ENCODE measurements around the gene SNX32. TPM values are rescaled to one million over a fixed set of nuclear protein-coding genes. Genes with fewer than 3 reads are reported as not detected.
"Not testable (repeated sequence)": the region's sequence is repeated elsewhere in the genome, so short reads cannot be mapped to it uniquely, and the experiment has no call there.

Gene SNX32
- total RNA-seq, 1 experiment from 2014 or later: 0.69 TPM

GRCh38 chr11:65883058-65883761 lies 49.4 kb downstream of the SNX32 start:
- DNase-seq (ENCODE audit: low read depth): no peak

GRCh38 chr11:65883786-65884715 lies 50.3 kb downstream of the SNX32 start:
- DNase-seq (ENCODE audit: low read depth): no peak

DNA sequence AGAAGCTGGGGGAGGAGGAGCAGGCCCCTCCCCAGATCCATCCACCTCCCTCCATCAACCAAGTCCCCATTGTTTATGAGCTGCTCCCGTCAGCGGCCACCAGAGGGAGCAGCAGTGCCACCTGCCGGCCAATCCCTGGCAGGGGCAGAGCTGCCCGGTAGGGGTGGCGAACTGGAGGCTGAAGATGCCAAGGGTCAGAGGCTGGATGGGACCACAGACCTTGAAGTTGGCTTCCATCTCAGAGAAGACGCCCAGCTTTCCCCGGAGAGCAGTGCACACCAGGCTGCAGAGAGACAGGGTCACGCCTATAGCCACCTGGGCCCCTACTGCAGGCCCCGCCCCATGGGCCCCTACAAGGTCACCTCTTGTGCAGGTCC lies 50.9 kb downstream of the SNX32 start:
- DNase-seq (ENCODE audit: low read depth): peak; percentile 67

DNA sequence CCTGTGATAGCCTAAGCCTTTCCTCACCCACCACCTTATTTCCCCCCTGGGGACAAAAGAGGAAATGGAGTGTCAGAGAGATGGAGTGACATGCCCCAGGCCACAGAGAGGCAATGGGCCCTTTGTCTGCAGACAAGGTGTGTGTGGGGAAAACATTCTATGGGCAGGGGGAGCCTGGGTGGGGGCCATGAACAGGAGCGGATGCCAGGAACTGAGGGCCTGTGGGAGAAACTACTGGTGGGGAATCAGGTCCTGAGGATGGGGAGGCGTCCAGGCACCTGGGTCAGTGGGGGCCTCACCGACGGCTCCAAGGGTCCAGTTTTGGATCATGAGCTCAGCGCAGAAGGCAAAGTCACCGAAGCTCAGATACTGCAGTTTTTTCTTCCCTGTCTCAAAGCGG lies 51.5 kb downstream of the SNX32 start:
- no peak for DNase-seq (ENCODE audit: low read depth)

- DNase-seq (ENCODE audit: low read depth): no peak
These were observed 52.2 kb downstream of the SNX32 start for GRCh38 chr11:65885808-65886536.

- DNase-seq (ENCODE audit: low read depth): no peak
These were observed 53.3 kb downstream of the SNX32 start for GRCh38 chr11:65886826-65887722.

- DNase-seq (ENCODE audit: low read depth): no peak
These were observed 54.0 kb downstream of the SNX32 start for GRCh38 chr11:65887723-65888162.

DNA sequence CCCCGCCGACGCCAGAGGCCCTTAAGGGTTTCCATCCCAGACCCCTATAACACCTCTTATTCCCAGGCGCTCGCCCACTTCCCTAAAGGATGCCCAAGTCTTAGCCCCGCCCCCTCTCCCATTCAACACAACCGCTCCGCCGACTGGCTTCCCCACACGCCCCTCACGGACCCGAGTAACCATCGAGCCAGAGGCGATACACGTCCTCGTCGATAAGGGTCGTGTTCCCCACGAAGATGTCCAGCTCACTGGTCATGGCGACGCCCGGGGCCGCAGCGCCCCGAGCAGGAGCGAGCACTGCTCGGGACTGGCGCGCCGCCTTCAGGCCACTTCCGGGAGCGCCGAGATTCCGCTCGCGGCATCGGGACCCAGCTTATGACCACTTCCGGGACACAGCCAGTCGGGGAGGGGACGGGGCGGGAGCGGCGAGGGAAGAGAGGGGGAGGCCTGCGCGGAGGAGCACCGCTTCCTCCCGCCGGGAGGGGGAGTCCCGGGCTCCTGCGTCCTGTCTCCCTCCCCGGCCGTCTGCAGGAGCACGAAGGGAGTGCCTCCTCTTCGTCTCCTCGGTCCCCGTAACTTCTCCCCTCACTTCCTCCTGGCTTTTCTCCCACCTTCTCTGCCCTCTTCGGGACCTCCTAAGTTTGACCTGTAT lies 54.5 kb downstream of the SNX32 start, which contains the start of gene FIBP:
Gene FIBP, minus strand, starts transcription at position 309 of the 652 bp plus-strand sequence. Its CDS starts 53 bp downstream, at position 256.
- peak; percentile 95 for DNase-seq (ENCODE audit: low read depth)

DNA sequence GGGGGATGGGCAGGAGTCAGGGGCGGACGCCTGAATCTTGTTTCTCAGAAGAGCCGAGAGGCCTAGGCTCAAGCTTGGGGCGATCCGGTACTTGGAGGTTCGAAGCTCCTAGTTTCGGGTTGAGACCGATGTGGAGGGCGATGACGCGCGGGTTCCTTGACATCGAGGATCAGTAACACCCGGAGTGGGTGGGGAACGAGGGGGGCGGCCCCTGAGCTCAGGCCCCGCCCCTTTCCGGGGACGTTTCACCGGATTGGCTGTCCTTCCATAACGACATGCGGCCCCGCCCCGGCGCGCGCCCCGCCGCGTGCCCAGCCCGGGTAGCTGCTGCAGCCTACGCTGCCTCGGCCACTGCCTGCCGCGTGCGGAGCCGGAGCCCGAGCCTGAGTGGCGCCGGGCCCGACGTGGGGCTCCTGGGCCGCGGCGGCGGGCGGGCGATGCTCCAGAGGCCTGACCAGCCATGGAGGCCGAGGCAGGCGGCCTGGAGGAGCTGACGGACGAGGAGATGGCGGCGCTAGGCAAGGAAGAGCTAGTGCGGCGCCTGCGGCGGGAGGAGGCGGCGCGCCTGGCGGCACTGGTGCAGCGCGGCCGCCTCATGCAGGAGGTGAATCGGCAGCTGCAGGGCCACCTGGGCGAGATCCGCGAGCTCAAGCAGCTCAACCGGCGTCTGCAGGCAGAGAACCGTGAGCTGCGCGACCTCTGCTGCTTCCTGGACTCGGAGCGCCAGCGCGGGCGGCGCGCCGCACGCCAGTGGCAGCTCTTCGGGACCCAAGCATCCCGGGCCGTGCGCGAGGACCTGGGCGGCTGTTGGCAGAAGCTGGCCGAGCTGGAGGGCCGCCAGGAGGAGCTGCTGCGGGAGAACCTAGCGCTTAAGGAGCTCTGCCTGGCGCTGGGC lies 56.8 kb downstream of the SNX32 start, which contains the start of gene CCDC85B:
Gene CCDC85B, plus strand, starts transcription at position 350 of the 895 bp plus-strand sequence. Its CDS starts 111 bp downstream, at position 461.
- peak; percentile 95 for DNase-seq (ENCODE audit: low read depth)

GRCh38 chr11:65891219-65892136 lies 57.7 kb downstream of the SNX32 start:
- DNase-seq (ENCODE audit: low read depth): peak; percentile 61

DNA sequence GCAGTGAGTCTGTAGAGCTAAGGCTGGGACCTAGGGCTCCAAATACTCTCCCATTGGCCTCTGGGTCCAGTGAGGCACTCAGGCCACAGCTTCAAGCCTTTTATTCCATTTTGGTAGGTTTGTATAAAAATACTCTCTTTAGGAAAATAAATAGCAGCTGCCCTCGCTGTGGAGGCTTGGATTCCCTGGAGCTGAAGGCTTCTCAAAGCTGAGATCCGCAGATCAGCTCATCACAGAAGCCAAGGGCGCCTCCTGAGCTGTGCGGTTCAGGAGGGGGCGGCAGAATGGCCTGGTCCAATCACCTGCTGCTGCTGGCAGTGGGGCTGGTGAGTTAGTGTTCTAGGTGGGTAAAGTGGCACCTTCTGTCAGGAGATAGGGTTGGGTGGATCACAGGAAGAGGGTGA lies 58.4 kb downstream of the SNX32 start:
- not testable (repeated sequence) for DNase-seq (ENCODE audit: low read depth)

GRCh38 chr11:65892661-65893317 lies 59.0 kb downstream of the SNX32 start:
- DNase-seq (ENCODE audit: low read depth): no peak

GRCh38 chr11:65894034-65894591 lies 60.4 kb downstream of the SNX32 start:
- DNase-seq (ENCODE audit: low read depth): no peak

- DNase-seq (ENCODE audit: low read depth): no peak
These were observed 61.8 kb downstream of the SNX32 start for GRCh38 chr11:65895482-65895981.

DNA sequence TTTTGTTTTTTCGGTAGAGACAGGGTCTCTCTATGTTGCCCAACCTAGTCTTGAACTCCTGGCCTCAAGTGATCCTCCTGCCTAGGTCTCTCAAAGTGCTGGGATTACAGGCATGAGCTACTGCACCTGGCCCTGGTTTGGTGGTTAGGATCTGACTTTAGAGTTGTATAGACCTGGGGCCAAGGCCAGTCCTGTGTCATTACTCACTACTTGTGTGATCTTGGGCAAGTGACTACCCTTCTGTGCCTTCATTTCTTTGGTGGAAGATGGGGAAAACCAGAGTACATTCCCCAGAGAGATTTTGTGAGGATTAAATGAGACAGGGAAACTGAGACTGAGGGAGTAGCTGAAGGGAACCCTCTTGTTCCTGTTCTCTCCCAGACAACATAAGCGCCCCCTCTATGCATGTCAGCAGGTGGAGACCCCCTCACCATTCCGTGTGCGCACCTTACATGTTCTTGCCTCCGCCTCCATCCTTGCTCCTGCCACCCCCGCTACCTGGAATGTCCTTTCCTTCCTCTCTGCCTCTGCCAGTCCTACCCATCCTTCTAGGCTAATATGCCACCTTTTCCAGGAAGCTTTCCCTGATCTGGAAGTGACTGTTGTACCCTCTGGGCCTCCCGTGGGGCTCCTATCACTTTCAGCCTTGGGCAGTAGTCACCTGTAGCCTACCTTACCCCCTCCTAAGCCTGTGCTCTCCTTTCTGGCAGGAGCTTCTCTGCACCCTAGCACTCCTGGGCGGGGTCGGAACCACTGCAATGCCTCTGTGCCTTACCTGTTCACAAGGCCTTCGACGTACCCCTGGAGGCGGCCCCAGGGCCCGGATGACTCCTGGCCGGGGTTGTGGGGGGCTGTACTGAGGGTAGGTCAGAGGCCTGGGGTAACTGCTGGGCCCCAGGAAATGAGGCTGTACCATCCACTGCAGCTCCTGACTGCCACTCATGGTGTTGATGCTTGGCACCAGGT lies 62.6 kb downstream of the SNX32 start:
- no peak for DNase-seq (ENCODE audit: low read depth)

DNA sequence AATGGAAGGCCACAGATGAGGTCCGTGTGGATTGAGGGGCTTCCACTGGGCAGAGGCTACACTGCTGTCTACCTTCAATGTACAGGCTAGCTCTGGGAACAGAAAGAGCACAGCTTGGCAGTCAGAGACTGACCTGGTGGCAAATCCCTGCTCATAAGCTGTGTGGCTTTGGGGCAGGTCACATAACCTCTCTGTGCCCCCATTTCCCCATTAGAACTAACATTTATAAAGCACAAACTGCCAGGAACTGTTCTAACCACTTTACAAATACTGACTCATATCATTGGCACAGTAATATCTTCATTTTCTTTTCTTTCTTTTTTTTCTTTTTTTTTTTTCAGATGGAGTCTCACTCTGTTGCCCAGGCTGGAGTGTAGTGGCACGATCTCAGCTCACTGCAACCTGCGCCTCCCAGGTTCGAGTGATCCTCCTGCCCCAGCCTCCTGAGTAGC lies 63.3 kb downstream of the SNX32 start:
- DNase-seq (ENCODE audit: low read depth): no peak

All from LHCN-M2 (cell line).